Fibroblast of skin of left quadriceps (primary cell): ENCODE results near the gene UAP1.

Experiments used
- DNase-seq, 2 experiments: peaks; one replicate each; pipeline ENCODE4 v3.0.0-alpha.2; 2013; ENCODE audit warnings: low read depth in 2 of 2

Gene UAP1

DNA sequence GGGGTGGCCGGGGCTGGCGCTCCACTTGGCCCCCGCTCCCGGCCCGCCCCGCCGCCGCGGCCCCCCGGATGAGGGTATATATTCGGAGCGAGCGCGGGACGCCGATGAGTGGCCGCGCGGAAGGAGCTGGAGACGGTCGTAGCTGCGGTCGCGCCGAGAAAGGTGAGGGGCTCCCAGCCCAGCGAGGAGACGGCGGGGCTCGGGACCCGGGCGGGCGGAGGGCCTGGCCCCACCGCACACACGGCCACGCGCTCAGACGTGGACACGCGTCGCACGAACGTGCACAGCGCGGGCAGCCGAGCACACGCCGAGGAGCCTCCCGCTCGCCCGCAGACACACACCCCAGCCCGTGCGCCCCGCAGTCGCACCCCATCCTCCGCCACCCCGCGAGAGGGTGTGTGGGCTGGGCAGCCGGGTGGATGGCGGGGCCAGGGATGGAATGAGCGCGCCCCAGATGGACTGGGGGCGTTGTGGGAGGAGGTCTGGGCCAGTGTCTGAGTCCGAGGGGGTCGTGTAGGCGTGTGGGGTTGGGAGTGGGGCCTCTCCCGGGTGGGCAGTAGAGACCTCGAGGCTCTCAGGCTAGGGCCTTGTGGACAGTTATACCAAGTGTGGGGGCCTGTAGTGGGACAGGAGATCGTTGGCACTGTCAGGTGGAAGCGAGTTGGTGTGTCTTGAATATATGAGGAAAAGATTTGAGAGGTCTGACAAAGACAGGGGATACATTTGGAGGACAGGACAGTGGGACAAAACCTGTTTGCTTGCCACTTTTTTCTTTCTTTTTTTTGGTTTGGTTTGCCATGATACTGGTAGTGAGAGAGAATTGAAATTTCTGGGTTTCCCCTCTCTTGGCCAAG lies at the start of gene UAP1:
TSS of gene UAP1 (plus strand) at position 107 of the 854 bp plus-strand sequence. CDS start 4,347 bp downstream, outside the sequence.
- DNase-seq, result no peak

DNA sequence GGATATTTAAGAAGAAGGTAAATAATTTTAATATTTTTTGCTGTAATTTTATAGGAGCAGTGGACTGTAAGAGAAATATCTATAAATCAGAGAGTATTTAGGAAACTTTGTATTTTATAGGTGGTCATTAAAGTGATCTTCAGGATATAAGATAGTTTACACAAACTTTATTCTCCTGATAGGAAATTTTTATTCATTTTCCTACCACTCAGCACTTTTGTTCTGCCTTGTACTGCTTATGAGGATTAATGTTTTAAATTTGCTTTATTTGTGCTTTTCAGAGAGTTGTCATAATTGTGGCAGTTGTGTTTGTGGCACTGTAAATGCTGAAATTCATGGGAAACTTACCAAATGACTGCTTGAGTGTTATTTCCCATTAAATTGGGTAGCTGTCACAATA lies 34.2 kb upstream of the UAP1 start:
- DNase-seq, result no peak

DNA sequence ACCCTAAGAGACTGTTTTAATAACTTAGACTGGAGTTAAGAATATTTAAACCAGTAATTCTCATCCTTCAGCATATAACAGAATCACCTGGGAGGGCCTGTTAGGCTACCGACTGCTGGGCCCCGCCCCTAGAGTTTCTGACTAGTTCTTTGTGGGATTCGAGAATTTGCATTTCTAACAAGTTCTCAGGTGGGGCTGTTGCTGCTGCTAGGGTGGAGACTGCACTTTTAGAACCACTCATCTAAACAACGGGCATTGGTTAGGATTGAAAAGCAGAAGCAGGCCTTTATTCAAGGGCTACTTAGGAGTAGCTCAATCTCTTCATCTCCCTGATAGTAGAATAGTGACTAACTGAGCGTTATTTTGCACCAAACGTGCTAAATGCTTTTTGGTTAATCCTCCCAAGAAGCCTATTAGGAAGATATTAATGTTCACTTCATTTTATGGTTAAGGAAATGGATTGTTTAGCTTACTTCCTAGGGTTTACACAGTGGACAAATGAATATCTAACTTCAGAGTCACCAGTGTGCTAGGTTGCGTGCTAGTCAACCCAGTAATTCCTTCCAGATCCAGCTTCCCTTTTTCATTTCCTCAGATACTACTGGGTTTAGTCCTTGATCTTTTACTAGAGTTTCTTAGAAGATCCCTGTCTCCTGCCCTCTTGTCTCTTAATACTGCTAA lies 31.1 kb upstream of the UAP1 start:
- no peak for DNase-seq

DNA sequence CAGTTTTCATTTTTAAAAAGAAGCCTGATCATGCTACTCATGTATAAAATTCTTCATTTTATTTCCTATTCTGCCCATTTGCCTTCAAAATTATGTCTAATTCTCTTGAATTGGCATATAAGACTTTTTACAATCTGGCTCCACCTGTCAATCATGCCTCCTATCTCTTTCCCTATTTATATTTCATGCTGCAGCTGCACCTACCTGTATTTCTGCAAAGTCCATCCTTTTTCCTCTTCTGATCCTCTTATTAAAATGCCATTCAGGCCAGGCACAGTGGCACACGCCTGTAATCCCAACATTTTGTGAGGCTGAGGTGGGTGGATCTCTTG lies 30.6 kb upstream of the UAP1 start:
- no peak for DNase-seq

DNA sequence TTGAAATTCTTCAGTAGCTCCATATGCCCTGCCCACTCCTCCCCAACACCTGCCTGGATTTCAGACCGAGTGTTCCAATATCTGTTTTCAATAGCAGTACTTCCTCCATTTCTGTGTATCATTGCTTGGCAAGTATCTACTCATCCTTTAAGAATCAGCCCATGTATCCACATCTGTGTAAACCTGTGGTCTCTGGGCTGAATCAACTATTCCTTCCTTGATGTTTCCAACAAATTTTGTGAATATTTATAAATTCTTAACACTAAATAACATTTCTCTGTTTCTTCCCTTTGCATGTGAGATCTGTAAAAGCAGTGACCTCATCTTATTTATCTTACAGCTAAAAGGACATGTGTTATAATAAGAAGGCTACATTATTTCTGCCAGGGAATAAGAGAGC lies 26.0 kb upstream of the UAP1 start:
- no peak for DNase-seq

GRCh38 chr1:162536511-162536910 lies 25.0 kb upstream of the UAP1 start:
- peak; percentile 52 to 53 for DNase-seq

DNA sequence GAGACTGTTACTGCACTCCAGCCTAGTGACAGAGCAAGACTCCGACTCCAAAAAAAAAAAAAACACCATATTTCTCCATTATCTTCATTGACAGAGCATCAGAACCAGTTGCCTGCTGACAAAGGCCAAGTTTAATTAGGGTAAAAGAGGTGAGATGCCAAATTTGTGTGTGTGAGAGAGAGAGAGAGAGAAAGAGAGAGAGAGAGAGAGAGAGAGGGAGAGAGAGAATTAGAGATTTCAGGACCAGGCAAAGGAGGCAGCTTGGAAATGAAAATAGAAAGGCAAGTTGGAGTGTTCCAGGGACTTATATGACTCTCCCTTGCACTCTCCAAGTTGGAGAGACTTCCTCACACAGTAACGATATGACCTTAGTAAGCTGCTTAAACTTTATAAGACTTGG lies 24.3 kb upstream of the UAP1 start:
- no peak for DNase-seq

- peak; percentile 91 to 92 for DNase-seq
Observed at GRCh38 chr1:162538815-162539431, 22.6 kb upstream of the UAP1 start.

DNA sequence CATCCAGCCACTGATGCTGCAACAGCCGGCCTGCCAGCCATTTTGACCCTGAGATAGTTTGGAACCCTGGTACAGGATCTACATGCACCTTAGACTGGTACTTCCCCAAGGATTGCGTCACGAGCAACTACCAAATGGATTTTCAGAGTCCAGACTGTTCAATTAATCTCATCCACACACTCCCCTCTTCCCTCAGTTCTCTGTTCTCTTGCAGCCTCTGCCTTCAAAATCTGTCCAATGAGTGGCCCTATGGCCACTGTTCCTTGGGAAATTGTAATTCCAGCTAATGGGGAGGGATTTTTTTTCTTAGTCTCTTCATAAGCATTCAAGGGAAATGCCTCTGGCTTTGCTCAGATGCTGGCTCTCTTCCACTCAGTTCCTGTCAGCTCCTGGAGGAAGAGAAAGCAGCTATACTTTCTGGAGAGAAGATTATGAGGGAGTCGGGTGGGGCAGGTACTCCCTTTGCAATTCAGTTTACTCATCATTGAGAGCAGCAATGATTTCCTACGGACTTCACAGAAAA lies 19.8 kb upstream of the UAP1 start:
- peak; percentile 96 for DNase-seq

GRCh38 chr1:162543228-162543627 lies 18.3 kb upstream of the UAP1 start:
- DNase-seq, result no peak

DNA sequence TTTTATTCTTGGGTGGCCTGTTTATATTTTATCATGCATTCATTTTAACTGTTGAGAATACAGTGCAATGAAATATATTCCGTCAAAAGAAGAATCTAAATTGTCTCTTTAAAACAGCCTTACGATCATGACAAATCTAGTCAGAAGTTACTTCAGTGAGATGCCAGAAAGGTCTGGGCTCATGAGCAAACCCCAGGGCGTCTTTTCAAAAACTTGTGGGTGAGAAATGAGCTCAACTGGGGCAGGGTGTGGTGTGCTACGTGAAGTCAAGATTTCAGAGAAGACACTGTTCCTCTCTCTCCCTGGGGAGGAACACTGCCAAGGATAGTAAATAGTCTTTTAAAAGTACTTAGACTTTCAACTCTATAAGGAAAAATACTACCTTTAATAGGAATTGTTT lies 13.4 kb upstream of the UAP1 start:
- DNase-seq, result no peak

GRCh38 chr1:162549001-162549400 lies 12.5 kb upstream of the UAP1 start:
- no peak for DNase-seq

- no peak for DNase-seq
Observed at GRCh38 chr1:162550925-162551324, 10.6 kb upstream of the UAP1 start.

GRCh38 chr1:162551969-162552683 lies 9.4 kb upstream of the UAP1 start:
- DNase-seq, result no peak

DNA sequence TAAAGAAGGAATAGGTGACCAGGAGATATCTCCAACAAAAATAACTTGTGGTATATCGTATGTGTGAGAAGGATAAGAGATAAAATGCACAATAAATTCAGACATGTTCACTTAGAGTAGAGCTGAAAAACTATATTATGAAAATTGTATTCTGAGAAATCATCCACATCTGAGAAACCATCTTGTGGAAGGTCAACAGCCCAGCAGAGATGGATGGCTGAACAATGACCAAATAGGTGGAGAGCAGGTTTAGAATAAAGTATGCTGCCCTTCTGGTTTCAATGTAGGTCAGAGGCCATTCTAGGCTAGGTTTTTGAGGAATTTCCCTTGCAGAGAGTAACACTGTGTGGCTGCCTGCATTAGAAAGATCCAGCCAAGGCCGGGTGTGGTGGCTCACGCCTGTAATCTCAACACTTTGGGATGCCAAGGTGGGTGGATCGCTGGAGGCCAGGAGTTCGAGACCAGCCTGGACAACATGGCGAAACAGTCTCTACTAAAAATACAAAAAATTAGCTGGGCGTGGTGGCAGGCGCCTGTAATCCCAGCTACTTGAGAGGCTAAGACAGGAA lies 8.8 kb upstream of the UAP1 start:
- no peak for DNase-seq

- no peak for DNase-seq
Observed at GRCh38 chr1:162554258-162554657, 7.3 kb upstream of the UAP1 start.

- no peak for DNase-seq
Observed at GRCh38 chr1:162557536-162557935, 4.0 kb upstream of the UAP1 start.

DNA sequence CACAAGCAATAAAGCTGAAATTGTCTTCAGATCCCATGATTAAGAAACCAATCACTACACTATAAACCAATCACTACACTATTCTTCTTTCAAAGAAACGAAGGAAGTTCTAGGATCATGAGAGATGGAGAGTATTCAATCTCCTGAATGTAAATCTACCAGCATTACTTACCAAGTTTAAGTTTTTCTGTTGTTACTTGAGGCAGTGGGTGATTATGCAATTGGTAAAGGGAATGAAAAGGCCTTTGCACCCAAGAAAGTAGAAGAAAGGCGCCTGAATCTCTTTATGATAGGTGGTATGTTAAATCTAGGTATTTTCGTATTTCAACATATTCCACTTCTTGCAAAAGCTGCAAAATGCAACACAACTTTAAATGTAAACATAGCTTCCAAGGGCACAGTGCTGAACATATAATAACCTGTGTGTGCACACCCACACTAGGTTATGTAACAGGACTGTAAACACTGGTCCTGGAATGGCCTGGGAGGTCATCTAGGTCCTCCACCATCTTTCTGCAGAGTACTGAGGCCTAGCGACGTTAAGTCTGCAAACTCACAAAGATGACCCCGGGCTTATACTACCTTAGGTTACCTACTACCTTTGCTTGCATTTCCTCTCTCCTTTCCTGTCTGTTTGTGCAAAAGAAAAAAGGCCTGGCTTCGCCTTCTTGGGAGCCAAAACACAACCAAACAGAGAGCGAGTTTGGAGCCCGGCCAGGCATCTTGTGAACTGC lies 1.1 kb upstream of the UAP1 start:
- DNase-seq, result no peak

GRCh38 chr1:162561037-162561615 lies 396 bp upstream of the UAP1 start:
- peak; percentile 96 to 97 for DNase-seq

DNA sequence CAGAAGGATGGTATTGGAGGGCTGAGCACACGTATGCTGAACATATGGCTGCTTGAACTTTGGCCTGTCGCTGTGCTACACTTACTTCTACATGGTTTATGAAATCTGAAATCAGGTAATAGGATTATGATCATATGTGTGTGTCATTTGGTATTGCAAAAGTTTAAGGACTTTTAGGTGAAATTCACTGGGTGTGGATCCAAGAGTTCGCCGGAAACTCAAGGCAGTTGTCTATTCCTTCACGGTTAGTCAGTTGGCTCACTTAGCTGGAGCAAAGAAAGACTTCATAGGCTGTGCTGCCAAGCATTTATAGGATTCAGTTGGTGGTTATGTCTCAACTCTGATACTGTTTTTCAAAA lies 927 bp downstream of the UAP1 start:
- DNase-seq, result no peak

DNA sequence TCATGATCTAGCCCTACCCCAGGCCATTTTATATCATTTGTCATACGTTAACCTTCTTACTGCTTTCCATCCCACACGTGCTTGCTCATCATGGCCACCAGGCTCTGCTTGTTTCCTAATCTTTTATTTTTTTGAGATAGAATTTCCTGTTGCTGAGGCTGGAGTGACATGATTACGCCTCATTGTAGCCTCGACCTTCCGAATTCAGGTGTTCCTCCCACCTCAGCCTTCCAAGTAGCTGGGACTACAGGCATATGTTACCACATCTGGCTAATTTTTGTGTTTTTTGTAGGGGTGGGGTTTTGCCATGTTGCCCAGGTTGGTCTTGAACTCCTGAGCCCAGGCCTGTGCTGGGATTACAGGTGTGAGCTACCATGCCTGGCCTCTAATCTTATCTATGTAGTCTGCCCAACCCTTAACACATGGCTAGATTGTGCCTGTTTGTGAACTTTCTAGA lies 3.3 kb downstream of the UAP1 start:
- DNase-seq, result no peak
